Activated naive CD4-positive, alpha-beta T cell treated with Interleukin-2 at 50 U/mL for 16 hours (primary cell): ENCODE measurements around the gene ZNF302.
A peak's percentile ranks its signal among the peaks of the same experiment; 100 is the strongest.
"Not testable (repeated sequence)": the region's sequence is repeated elsewhere in the genome, so short reads cannot be mapped to it uniquely, and the experiment has no call there.

ENCODE experiments used
- DNase-seq: peaks from one replicate; pipeline ENCODE4 v3.0.0-alpha.2; 2020

ZNF302 gene

GRCh38 chr19:34675250-34675649 lies 2.2 kb upstream of the ZNF302 start:
- DNase-seq: no peak

GRCh38 chr19:34675919-34676318 lies 1.6 kb upstream of the ZNF302 start:
- no peak for DNase-seq

GRCh38 chr19:34676697-34677385 lies 637 bp upstream of the ZNF302 start, which contains the start of gene SCGB2B2:
SCGB2B2 (minus strand) TSS chr19:34677159; CDS start chr19:34594563, 82,596 bp downstream.
- no peak for DNase-seq

- DNase-seq: no peak
These were observed 571 bp downstream of the ZNF302 start for GRCh38 chr19:34678085-34678412.

- DNase-seq: no peak
These were observed 943 bp downstream of the ZNF302 start for GRCh38 chr19:34678421-34678820.

- DNase-seq: no peak
These were observed 4.0 kb downstream of the ZNF302 start for GRCh38 chr19:34681478-34681877.

- DNase-seq: not testable (repeated sequence)
These were observed 7.8 kb downstream of the ZNF302 start for GRCh38 chr19:34685266-34685665.

- no peak for DNase-seq
These were observed 9.0 kb downstream of the ZNF302 start for GRCh38 chr19:34686455-34686854.

GRCh38 chr19:34687348-34687747 lies 9.9 kb downstream of the ZNF302 start:
- no peak for DNase-seq

GRCh38 chr19:34688592-34688991 lies 11.1 kb downstream of the ZNF302 start:
- no peak for DNase-seq

- no peak for DNase-seq
These were observed 12.9 kb downstream of the ZNF302 start for GRCh38 chr19:34690372-34690771.

- DNase-seq: no peak
These were observed 15.1 kb downstream of the ZNF302 start for GRCh38 chr19:34692549-34692948.

- DNase-seq: no peak
These were observed 30.2 kb downstream of the ZNF302 start for GRCh38 chr19:34707661-34708060.

GRCh38 chr19:34711890-34712289 lies 34.4 kb downstream of the ZNF302 start:
- DNase-seq: no peak

GRCh38 chr19:34712395-34713261 lies 35.1 kb downstream of the ZNF302 start:
- peak; percentile 45 for DNase-seq

- no peak for DNase-seq
These were observed 35.8 kb downstream of the ZNF302 start for GRCh38 chr19:34713262-34713637.

GRCh38 chr19:34715357-34715756 lies 37.9 kb downstream of the ZNF302 start:
- DNase-seq: no peak

GRCh38 chr19:34722353-34722752 lies 44.9 kb downstream of the ZNF302 start:
- DNase-seq: no peak

GRCh38 chr19:34725400-34725799 lies 47.9 kb downstream of the ZNF302 start:
- no peak for DNase-seq

GRCh38 chr19:34731019-34731829 lies 53.7 kb downstream of the ZNF302 start:
- no peak for DNase-seq

GRCh38 chr19:34731964-34732363 lies 54.5 kb downstream of the ZNF302 start:
- no peak for DNase-seq

- no peak for DNase-seq
These were observed 55.2 kb downstream of the ZNF302 start for GRCh38 chr19:34732612-34733211.

- no peak for DNase-seq
These were observed 55.8 kb downstream of the ZNF302 start for GRCh38 chr19:34733266-34733745.
